DMS 273 (cell line): ENCODE results near the gene NPIPB2.
"Not testable (repeated sequence)": the region's sequence is repeated elsewhere in the genome, so short reads cannot be mapped to it uniquely, and the experiment has no call there.

Source experiments
- DNase-seq: peaks from one replicate; lab custom pipeline; 2025; ENCODE audit not compliant: unreplicated experiment; lab: John Stamatoyannopoulos, UW

Gene NPIPB2

GRCh38 chr16:11941945-11942344 is at the start of gene NPIPB2:
NPIPB2 (minus strand) TSS chr16:11942045; CDS start chr16:11942045, 0 bp downstream.
- DNase-seq = not testable (repeated sequence)

GRCh38 chr16:11990702-11991390 is 49.0 kb upstream of the NPIPB2 start:
- no peak for DNase-seq

GRCh38 chr16:11988258-11988978 is 46.6 kb upstream of the NPIPB2 start:
- DNase-seq = no peak

GRCh38 chr16:11986521-11987057 is 44.7 kb upstream of the NPIPB2 start:
- peak; percentile 59 for DNase-seq

GRCh38 chr16:11985250-11985649 is 43.4 kb upstream of the NPIPB2 start:
- no peak for DNase-seq

- DNase-seq = no peak
Measured at GRCh38 chr16:11980136-11980844, 38.4 kb upstream of the NPIPB2 start.

GRCh38 chr16:11979013-11979672 is 37.3 kb upstream of the NPIPB2 start:
- no peak for DNase-seq

GRCh38 chr16:11978080-11978479 is 36.2 kb upstream of the NPIPB2 start:
- DNase-seq = no peak

GRCh38 chr16:11977376-11978041 is 35.7 kb upstream of the NPIPB2 start:
- DNase-seq = peak; percentile 44

- peak; percentile 44 for DNase-seq
Measured at GRCh38 chr16:11976850-11977375, 35.1 kb upstream of the NPIPB2 start.

- no peak for DNase-seq
Measured at GRCh38 chr16:11973070-11973469, 31.2 kb upstream of the NPIPB2 start.

- DNase-seq = peak; percentile 50
Measured at GRCh38 chr16:11972128-11972527, 30.3 kb upstream of the NPIPB2 start.

- DNase-seq = not testable (repeated sequence)
Measured at GRCh38 chr16:11970292-11970691, 28.4 kb upstream of the NPIPB2 start.

- no peak for DNase-seq
Measured at GRCh38 chr16:11968577-11968976, 26.7 kb upstream of the NPIPB2 start.

- DNase-seq = no peak
Measured at GRCh38 chr16:11967195-11967911, 25.5 kb upstream of the NPIPB2 start.

GRCh38 chr16:11966173-11966572 is 24.3 kb upstream of the NPIPB2 start:
- no peak for DNase-seq

GRCh38 chr16:11964761-11965551 is 23.1 kb upstream of the NPIPB2 start, which contains the start of gene TNFRSF17:
TNFRSF17 (plus strand) TSS chr16:11965210; CDS start chr16:11965325, 115 bp downstream.
- no peak for DNase-seq

GRCh38 chr16:11963706-11964105 is 21.9 kb upstream of the NPIPB2 start:
- DNase-seq = no peak

- not testable (repeated sequence) for DNase-seq
Measured at GRCh38 chr16:11962978-11963377, 21.1 kb upstream of the NPIPB2 start.
